NCI-H2171 treated with DMSO at 0.1 percent for 48 hours (cell line): ENCODE results near the gene PPARGC1A.

Source experiments
- DNase-seq: peaks from one replicate; lab custom pipeline; 2025; lab: John Stamatoyannopoulos, UW

The PPARGC1A gene

GRCh38 chr4:23881674-23882337 is 8.0 kb downstream of the PPARGC1A start:
- no peak for DNase-seq

- DNase-seq = no peak
Observed at GRCh38 chr4:23881052-23881501, 8.8 kb downstream of the PPARGC1A start.

GRCh38 chr4:23878912-23879732 is 10.7 kb downstream of the PPARGC1A start:
- no peak for DNase-seq

GRCh38 chr4:23878246-23878891 is 11.5 kb downstream of the PPARGC1A start:
- DNase-seq = no peak

GRCh38 chr4:23877758-23878229 is 12.1 kb downstream of the PPARGC1A start:
- no peak for DNase-seq

- no peak for DNase-seq
Observed at GRCh38 chr4:23876418-23877089, 13.3 kb downstream of the PPARGC1A start.

- no peak for DNase-seq
Observed at GRCh38 chr4:23875317-23875716, 14.5 kb downstream of the PPARGC1A start.

GRCh38 chr4:23874536-23874901 is 15.3 kb downstream of the PPARGC1A start:
- DNase-seq = no peak

- no peak for DNase-seq
Observed at GRCh38 chr4:23873717-23874535, 15.9 kb downstream of the PPARGC1A start.

- no peak for DNase-seq
Observed at GRCh38 chr4:23871426-23871825, 18.4 kb downstream of the PPARGC1A start.

- no peak for DNase-seq
Observed at GRCh38 chr4:23866450-23867075, 23.3 kb downstream of the PPARGC1A start.

GRCh38 chr4:23861897-23862296 is 27.9 kb downstream of the PPARGC1A start:
- DNase-seq = no peak

- DNase-seq = no peak
Observed at GRCh38 chr4:23860919-23861318, 28.9 kb downstream of the PPARGC1A start.

- DNase-seq = no peak
Observed at GRCh38 chr4:23857367-23857959, 32.4 kb downstream of the PPARGC1A start.

- no peak for DNase-seq
Observed at GRCh38 chr4:23856630-23857029, 33.2 kb downstream of the PPARGC1A start.

GRCh38 chr4:23855912-23856605 is 33.8 kb downstream of the PPARGC1A start:
- DNase-seq = no peak

- no peak for DNase-seq
Observed at GRCh38 chr4:23853986-23854660, 35.7 kb downstream of the PPARGC1A start.

- DNase-seq = no peak
Observed at GRCh38 chr4:23851464-23851863, 38.4 kb downstream of the PPARGC1A start.

GRCh38 chr4:23847158-23847557 is 42.7 kb downstream of the PPARGC1A start:
- DNase-seq = no peak
